Loucy (cell line): ENCODE data around the gene HDLBP.

ENCODE experiments used
- H2AFZ ChIP-seq: fragments of 200-600 bp; sonication (generic); 2 replicates; pipeline ENCODE4 v1.6.0; 2016; ENCODE audit warnings: antibody characterized with exemption, mild to moderate bottlenecking, low read length, moderate library complexity
- H3F3A ChIP-seq: fragments of 200-600 bp; 2 replicates; pipeline ENCODE4 v1.6.0; 2016; ENCODE audit warnings: antibody characterized with exemption, low read depth, mild to moderate bottlenecking
- H3K27me3 ChIP-seq: fragments of 200-600 bp; sonication (generic); 2 replicates; pipeline ENCODE4 v1.6.1; 2014; ENCODE audit warnings: low read length, mild to moderate bottlenecking; ENCODE audit not compliant: insufficient read depth, poor library complexity, severe bottlenecking
- H3K36me3 ChIP-seq: fragments of 200-600 bp; sonication (generic); 2 replicates; pipeline ENCODE4 v1.6.1; 2016; ENCODE audit warnings: low read length; ENCODE audit not compliant: insufficient read depth
- H3K4me1 ChIP-seq: fragments of 200-600 bp; sonication (generic); 2 replicates; pipeline ENCODE4 v1.5.1; 2014; ENCODE audit warnings: low read length, mild to moderate bottlenecking; ENCODE audit not compliant: insufficient read depth, poor library complexity, severe bottlenecking
- H3K4me2 ChIP-seq: fragments of 200-600 bp; sonication (generic); 2 replicates; pipeline ENCODE4 v1.6.0; 2014; ENCODE audit warnings: antibody characterized with exemption, low read length, low read depth, mild to moderate bottlenecking; ENCODE audit not compliant: poor library complexity, severe bottlenecking
- H3K4me3 ChIP-seq: fragments of 200-600 bp; sonication (generic); 2 replicates; pipeline ENCODE4 v1.5.1; 2014; ENCODE audit warnings: low read length, mild to moderate bottlenecking, mixed read lengths; ENCODE audit not compliant: poor library complexity, severe bottlenecking
- H3K79me2 ChIP-seq: fragments of 200-600 bp; sonication (generic); 2 replicates; pipeline ENCODE4 v1.6.1; 2014; ENCODE audit warnings: low read length; ENCODE audit not compliant: insufficient read depth
- H3K9ac ChIP-seq: fragments of 200-600 bp; sonication (generic); 2 replicates; pipeline ENCODE4 v1.6.0; 2014; ENCODE audit warnings: mild to moderate bottlenecking, low read depth, low read length, moderate library complexity; ENCODE audit not compliant: poor library complexity, severe bottlenecking
- H3K9me2 ChIP-seq: fragments of 200-600 bp; sonication (generic); replicated peaks from 2 replicates; pipeline ENCODE4 v1.6.1; 2016; ENCODE audit warnings: low read depth, low read length, mixed read lengths
- H3K9me3 ChIP-seq: fragments of 200-600 bp; sonication (generic); 2 replicates; pipeline ENCODE4 v1.6.1; 2014; ENCODE audit warnings: mild to moderate bottlenecking, antibody characterized with exemption, low read length, low read depth; ENCODE audit not compliant: insufficient read depth
- H4K20me1 ChIP-seq: fragments of 200-600 bp; sonication (generic); 2 replicates; pipeline ENCODE4 v1.6.0; 2014; ENCODE audit warnings: antibody characterized with exemption, low read length, mild to moderate bottlenecking; ENCODE audit not compliant: insufficient read depth, poor library complexity, severe bottlenecking
- CTCF ChIP-seq: fragments of 200-600 bp; sonication (generic); conservative IDR thresholded peaks from 2 replicates; pipeline ENCODE4 v1.5.1; 2014; ENCODE audit warnings: mild to moderate bottlenecking, antibody characterized with exemption, low read length
- EZH2phosphoT487 ChIP-seq: fragments of 200-600 bp; IDR thresholded peaks from 2 replicates; pipeline ENCODE4 v1.6.1; 2018; ENCODE audit warnings: antibody characterized with exemption, mild to moderate bottlenecking, moderate library complexity, borderline replicate concordance

HDLBP gene

DNA sequence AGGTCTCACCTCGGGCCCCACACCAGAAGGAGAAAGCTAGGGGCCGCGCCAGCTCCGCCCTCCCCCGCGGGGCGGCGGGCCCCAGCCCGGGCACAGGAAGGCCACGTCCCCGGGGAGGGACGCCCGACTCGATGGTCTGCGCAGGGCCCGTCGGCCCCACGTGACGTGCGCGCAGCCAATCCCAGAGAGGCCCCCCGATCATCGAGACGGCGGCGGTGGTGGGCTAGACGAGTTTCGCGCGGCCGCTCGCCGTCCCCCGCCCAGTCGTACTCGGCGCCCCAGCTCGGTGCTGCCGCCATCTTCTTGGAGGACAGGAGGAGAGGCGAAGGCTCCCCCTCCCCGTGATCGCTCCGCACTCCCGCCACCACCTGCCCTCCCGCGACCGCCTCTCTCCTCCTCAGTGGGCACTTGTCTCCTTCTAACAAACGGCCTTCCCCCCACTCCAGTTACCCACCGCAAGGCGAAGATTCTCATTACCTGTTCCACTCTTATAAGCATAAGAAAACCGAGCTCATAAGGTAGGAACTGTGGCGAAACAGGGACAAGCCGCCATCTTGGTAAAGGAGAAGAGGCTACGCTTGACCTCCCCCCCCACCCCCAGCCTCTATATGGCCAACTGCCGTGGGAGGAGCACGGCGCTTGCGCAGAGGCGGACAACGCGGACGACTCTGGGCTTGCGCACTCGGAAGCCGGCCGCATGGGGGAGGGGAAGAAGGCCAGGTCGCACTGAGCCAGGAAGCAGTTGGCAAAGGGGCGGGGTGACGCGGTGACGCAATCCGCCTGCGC is at the start of gene HDLBP:
Gene HDLBP (minus strand): TSS at position 580 of the 786 bp plus-strand sequence. CDS start 48,803 bp downstream, outside the sequence.
- Histone ChIP-seq H4K20me1 (peaks cover 39% of the 10 kb centered on the region), H3K79me2 (peaks cover 91% of the 10 kb centered on the region), H3K4me1 (peaks cover 64% of the 10 kb centered on the region), H3F3A (no peaks in the 10 kb centered on the region), H3K4me3 (peak within 1 kb of the TSS; percentile 99), H3K27me3 (no peaks in the 10 kb centered on the region), H3K9me2 (no peaks in the 10 kb centered on the region), H3K9ac (peak within 1 kb of the TSS; percentile 100), H2AFZ (peak within 1 kb of the TSS; percentile 86), H3K36me3 (no peaks in the 10 kb centered on the region), H3K9me3 (no peaks in the 10 kb centered on the region), H3K4me2 (peak within 1 kb of the TSS; percentile 96)
- TF ChIP-seq CTCF (peak; percentile 61), EZH2phosphoT487 (no peak)

DNA sequence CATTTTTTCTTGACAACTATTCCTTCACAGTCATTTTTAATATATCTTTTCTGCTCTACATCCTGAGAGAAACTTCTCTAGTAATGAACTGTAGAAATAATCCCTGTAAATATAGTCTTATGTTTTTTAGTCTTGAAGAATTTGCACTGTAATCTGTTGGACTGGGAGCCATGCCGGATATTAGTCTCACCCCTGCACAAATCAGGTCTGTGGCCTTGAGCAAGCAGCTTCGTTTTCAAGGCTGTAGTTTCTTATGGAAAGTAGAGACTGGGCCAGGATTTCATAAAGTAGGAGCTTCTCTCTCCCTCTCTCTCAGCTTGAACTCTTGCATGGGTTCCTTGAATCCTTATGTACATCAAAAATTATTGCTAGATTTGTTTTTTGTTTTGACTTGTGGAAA is 49.3 kb upstream of the HDLBP start:
- H3K9me3 ChIP-seq: no peaks in the 10 kb centered on the region
- no peak overlapping the region for H3K4me3 ChIP-seq
- H3K36me3 ChIP-seq: no peaks in the 10 kb centered on the region
- no peaks in the 10 kb centered on the region for H3K27me3 ChIP-seq
- TF ChIP-seq EZH2phosphoT487 (no peak), CTCF (no peak)
- H3K4me2 ChIP-seq: no peak overlapping the region
- no peak overlapping the region for H3K9ac ChIP-seq
- no peaks in the 10 kb centered on the region for H3K9me2 ChIP-seq
- no peaks in the 10 kb centered on the region for H3F3A ChIP-seq
- no peak overlapping the region for H2AFZ ChIP-seq
- H3K79me2 ChIP-seq: no peaks in the 10 kb centered on the region; the same call in 1 of the 2 replicates
- H3K4me1 ChIP-seq: peaks cover under 1% of the 10 kb centered on the region
- H4K20me1 ChIP-seq: no peaks in the 10 kb centered on the region

- H3K9me3 ChIP-seq: no peaks in the 10 kb centered on the region
- H4K20me1 ChIP-seq: peaks cover 3% of the 10 kb centered on the region
- no peak overlapping the region for H3K4me2 ChIP-seq
- no peak overlapping the region for H2AFZ ChIP-seq
- TF ChIP-seq EZH2phosphoT487: no peak
- TF ChIP-seq CTCF: no peak
- H3K9me2 ChIP-seq: no peaks in the 10 kb centered on the region
- H3K9ac ChIP-seq: no peak overlapping the region
- no peaks in the 10 kb centered on the region for H3K27me3 ChIP-seq
- no peaks in the 10 kb centered on the region for H3F3A ChIP-seq
- H3K4me3 ChIP-seq: no peak overlapping the region
- H3K79me2 ChIP-seq: no peaks in the 10 kb centered on the region; the same call in none of the 2 replicates
- H3K36me3 ChIP-seq: no peaks in the 10 kb centered on the region
- H3K4me1 ChIP-seq: peaks cover 8% of the 10 kb centered on the region
These were observed 48.0 kb upstream of the HDLBP start for GRCh38 chr2:241363426-241363825.
